Type B pancreatic cell (in vitro differentiated cells): Measurements from ENCODE around the gene CACNA1G. TPM values are rescaled to one million over a fixed set of nuclear protein-coding genes. Genes with fewer than 3 reads are reported as not detected.

ENCODE experiments used
- DNase-seq: peaks from one replicate; pipeline ENCODE4 v3.0.0; 2021; ENCODE audit warnings: mixed read lengths; ENCODE audit not compliant: unreplicated experiment; ENCODE audit errors: extremely low spot score
- H3K27ac Mint-ChIP-seq: 2 replicates; pipeline ENCODE4 v1.8.0; 2021; ENCODE audit warnings: mild to moderate bottlenecking, mixed read lengths
- H3K27me3 Mint-ChIP-seq: 2 replicates; pipeline ENCODE4 v1.8.0; 2021; ENCODE audit warnings: mixed read lengths
- H3K36me3 Mint-ChIP-seq: 2 replicates; pipeline ENCODE4 v1.8.0; 2021; ENCODE audit warnings: mixed read lengths
- H3K4me1 Mint-ChIP-seq: one replicate; pipeline ENCODE4 v1.8.0; 2021; ENCODE audit warnings: mixed read lengths; ENCODE audit not compliant: unreplicated experiment
- H3K4me3 Mint-ChIP-seq: 2 replicates; pipeline ENCODE4 v1.8.0; 2021; ENCODE audit warnings: mild to moderate bottlenecking, mixed read lengths
- H3K9me3 Mint-ChIP-seq: 2 replicates; pipeline ENCODE4 v1.8.0; 2021; ENCODE audit warnings: mixed read lengths
- CTCF ChIP-seq: fragments of 200-600 bp; sonication (generic); conservative IDR thresholded peaks from 2 replicates; pipeline ENCODE4 v1.5.0; 2021; ENCODE audit warnings: antibody characterized with exemption, mild to moderate bottlenecking
- total RNA-seq: library from RNA; stranded (reverse); gene quantifications from 2 replicates; pipeline ENCODE4 v1.2.1, GENCODE V29; 2021; ENCODE audit warnings: low replicate concordance

Gene CACNA1G
- total RNA-seq, 1 donor from 2014 or later: 27.8 TPM

GRCh38 chr17:50656509-50656908, 96.0 kb downstream of the CACNA1G start:
- Mint-ChIP-seq H3K27me3 (no peaks in the 10 kb centered on the region), H3K9me3 (no peaks in the 10 kb centered on the region), H3K4me1 (peaks cover 14% of the 10 kb centered on the region), H3K36me3 (no peaks in the 10 kb centered on the region), H3K4me3 (no peak overlapping the region), H3K27ac (no peak overlapping the region)
- TF ChIP-seq CTCF: no peak
- no peak for DNase-seq

- H3K4me3 Mint-ChIP-seq: no peak overlapping the region
- no peak for DNase-seq
- H3K27ac Mint-ChIP-seq: no peak overlapping the region
- no peak for TF ChIP-seq CTCF
- peaks cover 4% of the 10 kb centered on the region for H3K9me3 Mint-ChIP-seq
- H3K36me3 Mint-ChIP-seq: peaks cover 3% of the 10 kb centered on the region
- peaks cover 5% of the 10 kb centered on the region for H3K27me3 Mint-ChIP-seq
- peaks cover 19% of the 10 kb centered on the region for H3K4me1 Mint-ChIP-seq
Observed at GRCh38 chr17:50657054-50657453, 96.5 kb downstream of the CACNA1G start.

GRCh38 chr17:50657627-50658026, 97.1 kb downstream of the CACNA1G start:
- Mint-ChIP-seq H3K4me1 (peaks cover 21% of the 10 kb centered on the region), H3K36me3 (peaks cover 4% of the 10 kb centered on the region)
- TF ChIP-seq CTCF: no peak

GRCh38 chr17:50658616-50659015, 98.1 kb downstream of the CACNA1G start:
- H3K4me1 Mint-ChIP-seq: peaks cover 21% of the 10 kb centered on the region
- DNase-seq: no peak
- H3K36me3 Mint-ChIP-seq: peaks cover 4% of the 10 kb centered on the region
- H3K27me3 Mint-ChIP-seq: peaks cover 6% of the 10 kb centered on the region
- no peak overlapping the region for H3K4me3 Mint-ChIP-seq
- H3K27ac Mint-ChIP-seq: no peak overlapping the region
- TF ChIP-seq CTCF: no peak
- peaks cover 4% of the 10 kb centered on the region for H3K9me3 Mint-ChIP-seq

More at GRCh38 chr17:50657627-50658026, 97.1 kb downstream of the CACNA1G start:
- H3K4me3 Mint-ChIP-seq: no peak overlapping the region
- no peak overlapping the region for H3K27ac Mint-ChIP-seq
- DNase-seq: no peak
- H3K27me3 Mint-ChIP-seq: peaks cover 6% of the 10 kb centered on the region
- peaks cover 4% of the 10 kb centered on the region for H3K9me3 Mint-ChIP-seq

- peaks cover 4% of the 10 kb centered on the region for H3K36me3 Mint-ChIP-seq
- peaks cover 4% of the 10 kb centered on the region for H3K9me3 Mint-ChIP-seq
- peaks cover 21% of the 10 kb centered on the region for H3K4me1 Mint-ChIP-seq
- no peak for TF ChIP-seq CTCF
- DNase-seq: no peak
- peaks cover 6% of the 10 kb centered on the region for H3K27me3 Mint-ChIP-seq
- no peak overlapping the region for H3K4me3 Mint-ChIP-seq
- H3K27ac Mint-ChIP-seq: no peak overlapping the region
Observed at GRCh38 chr17:50659179-50659578, 98.7 kb downstream of the CACNA1G start.
